Effector memory CD4-positive, alpha-beta T cell (primary cell): Measurements from ENCODE around the gene EEPD1.

Experiments
- DNase-seq, 3 donors: peaks; one replicate each; pipeline ENCODE4 v3.0.0-alpha.2; 2020
- H3K27ac ChIP-seq: 2 replicates; pipeline ENCODE4 v1.7.0; 2013; ENCODE audit warnings: mild to moderate bottlenecking, low read length, moderate library complexity; ENCODE audit not compliant: insufficient read depth, poor library complexity, severe bottlenecking
- H3K27me3 ChIP-seq: replicated peaks from 2 replicates; pipeline ENCODE4 v1.7.0; 2013; ENCODE audit warnings: mild to moderate bottlenecking, low read length; ENCODE audit not compliant: insufficient read depth, control insufficient read depth, poor library complexity, severe bottlenecking
- H3K36me3 ChIP-seq: 2 replicates; pipeline ENCODE4 v1.7.0; 2013; ENCODE audit warnings: mild to moderate bottlenecking, low read length, moderate library complexity; ENCODE audit not compliant: control insufficient read depth, insufficient read depth
- H3K4me1 ChIP-seq: 2 replicates; pipeline ENCODE4 v1.7.0; 2013; ENCODE audit warnings: low read length, mild to moderate bottlenecking; ENCODE audit not compliant: control insufficient read depth, insufficient read depth, poor library complexity, severe bottlenecking
- H3K4me3 ChIP-seq: 2 replicates; pipeline ENCODE4 v1.7.0; 2013; ENCODE audit warnings: low read length, low read depth, mild to moderate bottlenecking; ENCODE audit not compliant: insufficient read depth, poor library complexity, severe bottlenecking
- H3K9me3 ChIP-seq: 2 replicates; pipeline ENCODE4 v1.7.0; 2013; ENCODE audit warnings: mild to moderate bottlenecking, low read length, moderate library complexity; ENCODE audit not compliant: control insufficient read depth

Gene EEPD1

DNA sequence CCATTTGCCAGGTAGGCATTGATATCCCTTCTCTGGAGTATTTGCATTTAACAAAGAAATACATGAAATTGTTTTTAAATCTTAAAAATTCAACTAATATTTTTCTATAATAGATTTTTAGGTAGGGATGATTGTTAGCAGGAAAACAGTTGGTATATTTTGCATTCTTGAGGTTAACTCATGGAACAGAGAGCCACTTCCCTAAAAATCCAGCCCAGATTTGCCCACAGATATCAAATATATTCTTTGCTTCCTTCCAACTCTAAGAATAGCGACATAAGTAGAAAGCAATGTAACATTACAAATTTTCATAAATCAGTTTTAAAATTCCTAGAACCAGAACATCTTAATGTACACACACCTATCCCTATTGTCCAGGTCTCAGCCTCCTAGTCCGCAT is 191.6 kb downstream of the EEPD1 start:
- Histone ChIP-seq H3K27me3 (no peaks in the 10 kb centered on the region), H3K9me3 (no peaks in the 10 kb centered on the region), H3K36me3 (no peaks in the 10 kb centered on the region), H3K4me3 (no peak overlapping the region), H3K27ac (no peak overlapping the region), H3K4me1 (no peaks in the 10 kb centered on the region)
- no peak for DNase-seq

DNA sequence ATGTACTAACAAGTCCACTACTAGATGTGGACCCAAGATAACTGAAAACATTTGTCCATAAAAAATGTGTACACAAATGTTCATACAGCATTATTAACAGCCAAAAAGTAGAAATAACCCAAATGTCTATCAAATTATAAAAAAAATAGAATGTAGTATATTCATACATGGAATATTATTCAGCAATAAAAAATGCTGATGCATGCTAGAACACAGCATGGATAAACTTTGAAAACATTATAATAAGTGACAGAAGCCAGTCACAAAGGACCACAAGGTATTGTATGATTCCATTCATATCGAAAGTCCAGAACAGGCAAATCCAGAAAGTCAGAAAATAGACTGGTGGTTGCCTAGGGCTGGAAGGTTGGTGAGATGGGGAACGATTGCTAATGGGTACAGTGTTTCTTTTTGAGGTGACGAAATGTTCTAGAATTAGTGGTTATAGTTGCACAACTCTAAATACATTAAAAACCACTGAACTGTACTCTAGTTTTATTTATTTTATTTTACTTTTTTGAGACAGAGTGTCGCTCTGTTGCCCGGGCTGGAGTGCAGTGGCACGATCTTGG is 193.3 kb downstream of the EEPD1 start:
- H3K9me3 ChIP-seq: no peaks in the 10 kb centered on the region
- no peak overlapping the region for H3K27ac ChIP-seq
- H3K4me3 ChIP-seq: no peak overlapping the region
- no peaks in the 10 kb centered on the region for H3K36me3 ChIP-seq
- no peak for DNase-seq
- H3K27me3 ChIP-seq: no peaks in the 10 kb centered on the region
- H3K4me1 ChIP-seq: no peaks in the 10 kb centered on the region

DNA sequence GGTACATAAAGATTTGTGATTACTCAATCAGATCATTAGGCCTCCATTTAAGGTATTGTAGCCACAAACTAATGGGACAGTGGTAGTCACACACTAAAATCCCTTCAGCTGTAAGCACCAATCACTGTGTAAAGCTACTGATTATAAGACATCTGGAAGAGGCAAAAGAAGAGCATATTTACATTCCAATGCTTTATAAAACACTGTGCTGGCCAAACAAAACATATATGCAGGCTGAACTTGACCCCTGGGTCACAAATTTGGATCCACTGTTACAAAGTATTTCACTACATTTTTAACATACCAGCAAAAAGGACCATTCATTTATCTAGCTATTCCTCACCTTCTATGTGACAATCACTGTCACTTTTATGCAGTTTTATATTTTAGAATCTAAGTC is 195.2 kb downstream of the EEPD1 start:
- Histone ChIP-seq H3K27me3 (no peaks in the 10 kb centered on the region), H3K36me3 (no peaks in the 10 kb centered on the region), H3K27ac (no peak overlapping the region), H3K4me3 (no peak overlapping the region), H3K4me1 (no peaks in the 10 kb centered on the region), H3K9me3 (no peaks in the 10 kb centered on the region)
- no peak for DNase-seq

DNA sequence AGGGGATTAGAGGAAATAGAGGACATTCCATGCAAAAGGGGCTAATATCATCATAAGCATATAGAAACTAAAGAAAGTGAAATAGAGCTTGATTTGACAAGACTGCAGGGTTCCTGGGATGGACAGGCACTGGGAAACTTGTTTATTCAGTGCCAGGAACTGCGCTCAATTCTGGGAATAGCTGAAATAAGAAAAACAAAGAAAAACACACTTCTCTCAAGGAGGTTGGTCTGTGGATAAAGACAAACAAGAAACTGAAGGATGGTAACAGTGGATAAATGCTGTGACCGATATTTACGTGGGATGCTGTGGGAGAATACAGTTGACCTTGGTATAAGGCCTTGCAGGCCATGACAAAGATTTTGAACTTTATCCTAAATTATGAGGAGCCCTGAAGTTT is 195.7 kb downstream of the EEPD1 start:
- DNase-seq: no peak
- H3K4me1 ChIP-seq: no peaks in the 10 kb centered on the region

DNA sequence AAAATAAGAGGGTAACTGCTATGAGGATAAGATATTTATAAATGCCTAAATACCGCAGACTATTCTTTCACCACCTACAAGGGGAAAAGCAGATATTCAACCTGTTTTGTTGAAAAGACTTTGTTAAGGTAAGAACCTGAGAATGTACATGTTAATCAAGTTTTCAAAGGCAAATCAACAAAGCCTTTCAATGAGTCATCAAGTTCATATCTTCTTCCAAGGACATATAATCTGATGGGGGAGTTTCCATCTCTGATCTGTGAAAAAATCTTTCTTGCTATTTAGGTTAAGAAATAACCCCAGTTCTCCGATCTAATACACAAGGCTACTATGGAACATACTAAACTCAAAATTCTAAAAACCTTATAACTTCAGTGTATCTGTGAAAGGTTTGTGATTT is 196.6 kb downstream of the EEPD1 start:
- no peaks in the 10 kb centered on the region for H3K27me3 ChIP-seq
- DNase-seq: no peak
- H3K36me3 ChIP-seq: no peaks in the 10 kb centered on the region
- no peaks in the 10 kb centered on the region for H3K9me3 ChIP-seq
- no peak overlapping the region for H3K27ac ChIP-seq
- no peaks in the 10 kb centered on the region for H3K4me1 ChIP-seq
- no peak overlapping the region for H3K4me3 ChIP-seq

More for the DNA sequence above, 195.7 kb downstream of the EEPD1 start:
- no peaks in the 10 kb centered on the region for H3K36me3 ChIP-seq
- no peaks in the 10 kb centered on the region for H3K9me3 ChIP-seq
- no peaks in the 10 kb centered on the region for H3K27me3 ChIP-seq
- no peak overlapping the region for H3K27ac ChIP-seq
- no peak overlapping the region for H3K4me3 ChIP-seq
